GM19193 (cell line): ENCODE measurements around the gene ADNP2.

Source experiments
- POLR2A ChIP-seq: IDR thresholded peaks from 4 replicates; pipeline ENCODE4 v1.6.1; 2011; ENCODE audit not compliant: insufficient read depth, insufficient read length; ENCODE audit errors: extremely low read depth

Gene ADNP2

GRCh38 chr18:80108739-80109675 lies at the start of gene ADNP2:
TSS of gene ADNP2 (plus strand) at chr18:80109262. CDS start at chr18:80117543, 8,281 bp downstream.
- peak; percentile 74 for TF ChIP-seq POLR2A

GRCh38 chr18:80059945-80060344 lies 49.1 kb upstream of the ADNP2 start:
- TF ChIP-seq POLR2A: no peak

- TF ChIP-seq POLR2A: no peak
Observed at GRCh38 chr18:80065705-80066104, 43.4 kb upstream of the ADNP2 start.

- no peak for TF ChIP-seq POLR2A
Observed at GRCh38 chr18:80067321-80067720, 41.7 kb upstream of the ADNP2 start.

GRCh38 chr18:80067897-80068296 lies 41.2 kb upstream of the ADNP2 start:
- TF ChIP-seq POLR2A: no peak

GRCh38 chr18:80068571-80069272 lies 40.3 kb upstream of the ADNP2 start:
- no peak for TF ChIP-seq POLR2A

GRCh38 chr18:80070825-80071224 lies 38.2 kb upstream of the ADNP2 start:
- TF ChIP-seq POLR2A: no peak

- no peak for TF ChIP-seq POLR2A
Observed at GRCh38 chr18:80074183-80074582, 34.9 kb upstream of the ADNP2 start.

- TF ChIP-seq POLR2A: no peak
Observed at GRCh38 chr18:80074697-80075096, 34.4 kb upstream of the ADNP2 start.

GRCh38 chr18:80075940-80076339 lies 33.1 kb upstream of the ADNP2 start:
- TF ChIP-seq POLR2A: no peak

GRCh38 chr18:80076379-80076778 lies 32.7 kb upstream of the ADNP2 start:
- no peak for TF ChIP-seq POLR2A

GRCh38 chr18:80077873-80078272 lies 31.2 kb upstream of the ADNP2 start:
- TF ChIP-seq POLR2A: no peak

- no peak for TF ChIP-seq POLR2A
Observed at GRCh38 chr18:80086281-80086680, 22.8 kb upstream of the ADNP2 start.

GRCh38 chr18:80088036-80088435 lies 21.0 kb upstream of the ADNP2 start:
- no peak for TF ChIP-seq POLR2A

- TF ChIP-seq POLR2A: no peak
Observed at GRCh38 chr18:80088823-80089222, 20.2 kb upstream of the ADNP2 start.

- no peak for TF ChIP-seq POLR2A
Observed at GRCh38 chr18:80095414-80095813, 13.6 kb upstream of the ADNP2 start.
